GM23248 (cell line): Measurements from ENCODE around the gene HNMT.

Source experiments
- EZH2 ChIP-seq: fragments of 200-600 bp; sonication (generic); IDR thresholded peaks from 2 replicates; pipeline ENCODE4 v1.6.1; 2018; ENCODE audit warnings: antibody characterized with exemption, mild to moderate bottlenecking; ENCODE audit not compliant: insufficient read depth, poor library complexity, severe bottlenecking
- EZH2phosphoT487 ChIP-seq: fragments of 200-600 bp; sonication (generic); IDR thresholded peaks from 2 replicates; pipeline ENCODE4 v1.6.1; 2018; ENCODE audit warnings: antibody characterized with exemption, moderate library complexity, mild to moderate bottlenecking, low read depth; ENCODE audit not compliant: insufficient read depth

GRCh38 chr2:137980459-137980858 is 16.2 kb downstream of the HNMT start:
- TF ChIP-seq EZH2phosphoT487 (no peak), EZH2 (no peak)
